Panc1 (cell line): ENCODE data around the gene PIP4K2C. TPM values are rescaled to one million over a fixed set of nuclear protein-coding genes. Genes with fewer than 3 reads are reported as not detected.

ENCODE experiments used
- ATAC-seq: fragments of 200-7000 bp; cut with Tn5 transposase; 2 replicates; pipeline ENCODE4 v1.9.1; 2020; ENCODE audit warnings: mild to moderate bottlenecking, moderate library complexity
- BruUV-seq: library from RNA; stranded (reverse); fragments of 400-500 nt; replicated peaks from 2 replicates; lab custom pipeline; 2021; lab: Mats Ljungman, UMichigan
- CTCF ChIA-PET: fragments of 300-600 bp; sonication (Branson Sonifier 250); formaldehyde crosslinking; loops from one replicate; lab custom pipeline; 2022; ENCODE audit warnings: antibody characterized with exemption; lab: Charles Lee
- POLR2A ChIA-PET: fragments of 300-600 bp; sonication (Branson Sonifier 250); formaldehyde crosslinking; loops from one replicate; lab custom pipeline; 2022; ENCODE audit warnings: antibody characterized with exemption; lab: Charles Lee
- DNase-seq: peaks from one replicate; pipeline ENCODE4 v3.0.0-alpha.2; 2010; ENCODE audit warnings: low read depth, low spot score
- H3K27ac ChIP-seq: 2 replicates; pipeline ENCODE4 v1.5.1; 2011; ENCODE audit warnings: mild to moderate bottlenecking, low read length, inconsistent platforms
- H3K27me3 ChIP-seq: fragments of 200-500 bp; sonication (Bioruptor generic); 2 replicates; pipeline ENCODE4 v1.6.0; 2014; ENCODE audit warnings: low read length, inconsistent platforms; ENCODE audit not compliant: control insufficient read depth, insufficient read depth
- H3K36me3 ChIP-seq: fragments of 200-500 bp; sonication (Bioruptor generic); 2 replicates; pipeline ENCODE4 v1.5.1; 2014; ENCODE audit warnings: inconsistent platforms, mild to moderate bottlenecking, low read length, moderate library complexity; ENCODE audit not compliant: control insufficient read depth, insufficient read depth
- H3K4me1 ChIP-seq: 2 replicates; pipeline ENCODE4 v1.5.1; 2011; ENCODE audit warnings: inconsistent platforms, mild to moderate bottlenecking, low read length, moderate library complexity; ENCODE audit not compliant: control insufficient read depth, insufficient read depth
- H3K4me3 ChIP-seq, 2 experiments: 2 replicates each; pipeline ENCODE4 v1.5.1; 2011 to 2012; ENCODE audit warnings: low read depth in 2 of 2, low read length in 2 of 2, mild to moderate bottlenecking in 2 of 2, inconsistent platforms in 1 of 2, moderate library complexity in 1 of 2
- H3K9me3 ChIP-seq: fragments of 200-500 bp; sonication (Bioruptor generic); 2 replicates; pipeline ENCODE4 v1.5.1; 2014; ENCODE audit warnings: low read depth, mild to moderate bottlenecking, inconsistent platforms, low read length, moderate library complexity; ENCODE audit not compliant: control insufficient read depth, insufficient read depth
- CTCF ChIP-seq: fragments of 450-650 bp; IDR thresholded peaks from 2 replicates; pipeline ENCODE4 v1.5.1; 2017; ENCODE audit warnings: mild to moderate bottlenecking
- POLR2AphosphoS5 ChIP-seq: IDR thresholded peaks from 2 replicates; pipeline ENCODE4 v1.6.1; 2012; ENCODE audit warnings: mild to moderate bottlenecking, low read depth, low read length, moderate library complexity
- REST ChIP-seq, 2 experiments: IDR thresholded peaks; 2 replicates each; pipeline ENCODE4 v1.6.1; 2011 to 2012; ENCODE audit warnings: low read depth in 2 of 2, control low read depth in 1 of 2, low read length in 1 of 2, mild to moderate bottlenecking in 1 of 2, moderate library complexity in 1 of 2; ENCODE audit not compliant: insufficient read depth in 1 of 2
- SIN3A ChIP-seq: IDR thresholded peaks from 2 replicates; pipeline ENCODE4 v1.6.1; 2012; ENCODE audit warnings: low read depth, mild to moderate bottlenecking, low read length, moderate library complexity, borderline replicate concordance; ENCODE audit not compliant: insufficient read depth
- TCF7L2 ChIP-seq: IDR thresholded peaks from 2 replicates; pipeline ENCODE4 v1.6.1; 2011; ENCODE audit warnings: mild to moderate bottlenecking, low read depth, low read length, inconsistent platforms
- in situ Hi-C: cut with HindIII; loops from 2 replicates; pipeline ENCODE4 v1.10.0; 2016; ENCODE audit warnings: low sequenced_read_pairs, low pct_unique_long_range_greater_than_20kb
- intact Hi-C: fragments of 100-400 bp; cut with micrococcal nuclease; formaldehyde crosslinking; loops from one replicate; pipeline ENCODE4 v1.10.0; 2022; ENCODE audit not compliant: unreplicated experiment
- total RNA-seq: library from RNA; stranded (reverse); gene quantifications from one replicate; pipeline ENCODE4 v1.2.1, GENCODE V29; 2021; ENCODE audit not compliant: unreplicated experiment

The PIP4K2C gene
- total RNA-seq, 1 experiment from 2014 or later = 62.6 TPM

- ATAC-seq (no peak), DNase-seq (no peak)
- in situ Hi-C loops (no loop called here), intact Hi-C loops (no loop called here)
- Histone ChIP-seq H3K4me3 (no peak overlapping the region), H3K4me1 (peaks cover 5% of the 10 kb centered on the region; the same call in 1 of the 2 replicates), H3K27ac (no peak overlapping the region), H3K27me3 (no peaks in the 10 kb centered on the region), H3K36me3 (no peaks in the 10 kb centered on the region), H3K9me3 (no peaks in the 10 kb centered on the region)
- TF ChIP-seq TCF7L2 = no peak
- no peak for TF ChIP-seq SIN3A
- TF ChIP-seq CTCF = no peak
- no peak for TF ChIP-seq POLR2AphosphoS5
- TF ChIP-seq REST (IDR thresholded peaks at IDR 0.05; ENCODE audit: insufficient read depth in 1 of 2, low read depth in 2 of 2, low read length in 1 of 2) = no peak
- ChIA-PET CTCF (no interaction called here), POLR2A (interaction anchor here (0.7 kb wide), 1 partner anchor 9 kb away, joined by 3 read pairs; no protein-coding TSS in a partner anchor)
- BruUV-seq = no TSS peak
Observed at GRCh38 chr12:57552306-57552651, 38.7 kb upstream of the PIP4K2C start.

GRCh38 chr12:57552835-57553313, 38.1 kb upstream of the PIP4K2C start:
- ChIA-PET POLR2A (no interaction called here), CTCF (no interaction called here)
- H3K27me3 ChIP-seq = no peaks in the 10 kb centered on the region
- no peaks in the 10 kb centered on the region for H3K9me3 ChIP-seq
- H3K4me3 ChIP-seq = no peak overlapping the region
- DNase-seq (no peak), ATAC-seq (no peak)
- intact Hi-C loops = no loop called here
- in situ Hi-C loops = no loop called here
- TF ChIP-seq TCF7L2 (no peak), POLR2AphosphoS5 (no peak), REST (IDR thresholded peaks at IDR 0.05; ENCODE audit: insufficient read depth in 1 of 2, low read depth in 2 of 2, low read length in 1 of 2) (no peak), SIN3A (no peak), CTCF (no peak)
- no peaks in the 10 kb centered on the region for H3K4me1 ChIP-seq
- H3K36me3 ChIP-seq = no peaks in the 10 kb centered on the region
- H3K27ac ChIP-seq = no peak overlapping the region
- BruUV-seq = no TSS peak
